Brain pericyte (primary cell): Measurements from ENCODE around the gene ELAVL3.
"Not testable (repeated sequence)": the region's sequence is repeated elsewhere in the genome, so short reads cannot be mapped to it uniquely, and the experiment has no call there.

Experiments used
- DNase-seq: peaks from one replicate; pipeline ENCODE4 v3.0.0-alpha.2; 2012; ENCODE audit warnings: low read depth, low spot score

ELAVL3 gene

GRCh38 chr19:11406703-11407236 lies 74.1 kb downstream of the ELAVL3 start:
- not testable (repeated sequence) for DNase-seq

- no peak for DNase-seq
Observed at GRCh38 chr19:11405846-11406643, 74.8 kb downstream of the ELAVL3 start.

- DNase-seq = no peak
Observed at GRCh38 chr19:11404588-11405222, 76.1 kb downstream of the ELAVL3 start.

- no peak for DNase-seq
Observed at GRCh38 chr19:11401808-11402543, 78.9 kb downstream of the ELAVL3 start.
